Caki2 (cell line): ENCODE results near the gene ARPC4. TPM values are rescaled to one million over a fixed set of nuclear protein-coding genes. Genes with fewer than 3 reads are reported as not detected.
A peak's percentile ranks its signal among the peaks of the same experiment; 100 is the strongest.
"Not testable (repeated sequence)": the region's sequence is repeated elsewhere in the genome, so short reads cannot be mapped to it uniquely, and the experiment has no call there.

Experiments
- DNase-seq: peaks from one replicate; pipeline ENCODE4 v3.0.0-alpha.2; 2015; ENCODE audit warnings: low read depth
- in situ Hi-C: cut with HindIII; loops from 2 replicates; pipeline ENCODE4 v1.10.0; 2016; ENCODE audit warnings: low sequenced_read_pairs, low pct_unique_long_range_greater_than_20kb, mixed read lengths
- total RNA-seq: library from RNA; depleted of rRNA; stranded (reverse); fragments of >200 nt; shearing (Covaris generic); gene quantifications from 2 replicates; pipeline ENCODE4 v1.2.3, GENCODE V29; 2014; ENCODE audit warnings: low replicate concordance; rRNA removed

The ARPC4 gene
- total RNA-seq, 1 experiment from 2014 or later: 238 TPM

DNA sequence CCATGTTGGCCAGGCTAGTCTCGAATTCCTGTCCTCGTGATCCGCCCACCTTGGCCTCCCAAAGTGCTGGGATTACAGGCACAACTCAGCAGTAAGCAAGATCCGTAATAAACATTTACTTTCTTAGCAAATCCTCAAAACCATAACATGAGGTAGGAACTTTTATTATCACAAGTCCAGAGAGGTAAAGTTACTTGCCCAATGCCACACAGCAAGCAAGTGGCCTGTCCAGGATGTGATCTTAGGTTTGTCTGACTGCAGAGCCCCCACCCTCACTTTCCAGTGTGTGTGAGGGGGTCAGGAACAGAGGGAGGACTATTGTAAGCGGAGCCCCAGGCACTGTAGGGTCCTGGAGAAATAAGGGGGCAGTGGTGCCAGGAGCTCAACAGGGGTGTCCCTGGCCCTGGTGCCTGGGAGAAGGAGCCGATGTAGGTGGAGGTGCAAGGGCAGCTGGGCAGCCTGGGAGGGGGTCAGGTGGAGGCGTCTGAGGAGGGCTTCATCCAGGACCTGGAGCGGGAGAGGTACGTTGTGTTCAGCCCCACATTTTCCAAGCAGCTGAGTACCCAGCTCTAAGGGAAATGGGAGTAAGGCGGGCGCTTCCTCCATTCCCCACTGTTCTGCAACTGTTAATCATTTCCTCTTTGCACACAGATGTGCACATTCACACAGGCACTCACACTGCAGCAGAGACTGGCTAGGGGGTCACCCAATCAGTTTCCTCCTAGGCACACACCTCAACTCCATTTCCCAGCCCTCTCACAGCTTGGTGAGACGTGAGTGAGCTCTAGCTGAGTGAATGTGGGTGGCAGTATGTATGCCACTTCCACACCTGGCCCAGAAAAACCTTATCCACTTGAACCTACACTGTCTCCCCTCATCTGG lies 45.1 kb downstream of the ARPC4 start:
- in situ Hi-C loops: no loop called here
- no peak for DNase-seq

DNA sequence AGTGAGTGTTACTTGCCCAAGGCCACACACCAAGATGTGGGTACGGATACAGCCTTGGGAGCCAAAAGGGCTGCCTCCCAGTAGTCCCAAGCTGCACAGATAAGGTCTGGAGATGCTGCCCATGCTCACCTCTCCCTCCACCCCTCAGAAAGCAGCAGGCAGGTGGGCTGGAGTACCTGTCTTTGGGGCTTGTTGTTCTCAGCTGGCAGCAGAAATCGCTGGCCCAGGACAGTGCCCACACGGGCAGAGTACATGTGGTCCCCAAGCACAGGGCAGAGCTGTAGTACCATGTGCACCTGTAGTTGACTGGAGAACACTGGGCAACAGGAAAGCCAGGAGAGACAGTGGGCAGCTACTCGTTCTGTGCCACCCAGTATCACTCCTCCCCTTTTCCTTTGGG lies 46.0 kb downstream of the ARPC4 start:
- DNase-seq: no peak
- in situ Hi-C loops: no loop called here

DNA sequence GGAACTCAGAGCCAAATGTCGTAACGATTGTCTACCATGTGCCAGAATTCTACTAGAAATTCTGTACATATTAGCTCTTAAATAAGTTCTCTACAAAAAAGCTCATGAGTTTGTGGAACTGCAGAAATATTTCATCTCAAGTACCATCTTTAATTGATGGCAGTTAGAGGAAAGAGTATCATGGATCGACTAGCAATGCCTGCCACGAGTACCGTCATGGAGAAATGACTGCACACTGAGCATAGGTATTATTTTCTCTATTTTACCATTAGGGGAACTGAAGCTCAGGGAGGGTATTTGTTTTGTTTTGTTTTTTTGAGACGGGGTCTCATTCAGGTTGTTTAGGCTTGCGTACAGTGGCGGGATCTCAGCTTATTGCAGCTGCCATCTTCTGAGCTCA lies 48.1 kb downstream of the ARPC4 start:
- no peak for DNase-seq
- in situ Hi-C loops: no loop called here

DNA sequence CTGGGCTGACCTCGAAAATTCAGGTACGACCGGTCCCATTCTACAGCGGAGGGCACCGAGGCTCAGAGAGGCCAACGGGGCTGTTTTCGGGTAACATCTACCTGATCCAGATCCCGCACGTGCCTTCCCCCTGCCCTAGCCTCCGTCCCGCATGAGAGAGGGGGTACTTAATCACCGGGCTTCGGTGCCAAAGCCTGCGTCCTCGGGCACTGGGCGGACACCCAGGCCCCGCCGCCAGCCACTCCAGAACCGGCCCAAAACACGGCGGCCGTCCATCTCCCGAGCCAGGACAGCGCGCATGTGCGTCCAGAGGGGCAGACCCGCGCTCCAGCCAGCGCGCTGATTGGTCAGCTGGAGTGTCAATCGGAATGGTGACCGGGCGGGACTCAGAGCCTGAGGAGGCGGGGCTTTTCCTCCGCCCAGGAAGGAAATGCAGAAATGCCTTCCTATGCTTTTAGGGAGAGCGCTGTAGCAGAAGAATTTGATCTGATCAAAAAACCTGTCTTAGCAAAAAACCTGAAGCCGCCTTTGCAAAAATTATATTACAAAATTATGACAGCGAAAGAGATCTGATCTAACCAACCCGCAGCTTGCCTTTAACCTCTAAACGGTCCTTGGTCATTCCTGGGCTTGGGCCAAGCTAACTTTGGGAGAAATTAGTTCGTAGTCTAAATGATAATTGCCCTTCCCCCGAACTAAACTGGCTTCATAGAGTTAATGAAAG lies 51.0 kb downstream of the ARPC4 start, which contains the start of gene RPUSD3:
Gene RPUSD3, minus strand, starts transcription at position 294 of the 724 bp plus-strand sequence. Its CDS starts 18 bp downstream, at position 276.
- peak; percentile 86 for DNase-seq
- in situ Hi-C loops: no loop called here

DNA sequence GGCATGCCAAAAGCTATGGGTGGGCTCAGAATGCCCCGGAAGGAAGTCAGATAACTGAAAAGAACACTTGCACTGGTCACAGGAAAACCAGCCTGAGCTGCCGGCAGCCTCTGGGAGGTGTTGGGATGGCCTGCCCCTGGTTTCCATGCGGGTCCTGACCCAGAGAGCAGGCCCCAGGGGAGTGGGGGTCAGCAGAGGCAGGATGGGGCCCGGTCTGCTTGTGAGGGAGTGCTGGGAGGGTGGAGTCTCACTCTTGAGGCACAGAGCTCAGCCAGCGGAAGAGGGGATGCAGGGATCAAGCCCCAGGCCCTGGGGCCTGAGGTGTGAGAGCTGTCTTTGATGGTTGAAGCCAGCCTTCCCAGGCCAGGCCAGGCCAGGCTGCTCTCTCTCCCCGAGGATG lies 53.3 kb downstream of the ARPC4 start:
- no peak for DNase-seq

DNA sequence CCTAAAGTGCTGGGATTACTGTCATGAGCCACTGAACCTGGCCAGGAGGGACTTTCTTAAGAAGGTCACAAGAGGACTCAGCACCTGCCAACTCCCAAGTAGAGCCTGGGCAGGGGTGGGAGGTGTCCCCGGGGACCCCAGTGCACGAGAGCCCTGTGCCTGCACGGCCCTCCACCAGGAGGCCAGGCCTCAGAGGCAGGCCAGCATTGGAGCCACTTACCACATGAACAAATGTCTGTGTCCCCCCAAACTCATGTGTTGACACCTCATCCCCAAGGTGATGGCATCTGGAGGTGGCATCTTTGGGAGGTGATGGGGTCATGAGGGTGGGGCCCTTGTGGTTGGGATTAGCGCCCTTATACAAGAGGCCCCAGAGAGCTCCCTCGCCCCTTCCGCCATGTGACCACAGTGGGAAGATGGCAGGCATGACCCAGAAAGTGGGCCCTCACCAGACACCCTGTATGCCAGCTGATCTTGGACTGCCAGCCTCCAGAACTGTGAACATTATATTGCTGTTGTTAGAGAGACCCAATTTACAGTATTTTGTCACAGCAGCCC lies 54.1 kb downstream of the ARPC4 start:
- DNase-seq: no peak
- in situ Hi-C loops: no loop called here

More for the DNA sequence above, 53.3 kb downstream of the ARPC4 start:
- in situ Hi-C loops: no loop called here

DNA sequence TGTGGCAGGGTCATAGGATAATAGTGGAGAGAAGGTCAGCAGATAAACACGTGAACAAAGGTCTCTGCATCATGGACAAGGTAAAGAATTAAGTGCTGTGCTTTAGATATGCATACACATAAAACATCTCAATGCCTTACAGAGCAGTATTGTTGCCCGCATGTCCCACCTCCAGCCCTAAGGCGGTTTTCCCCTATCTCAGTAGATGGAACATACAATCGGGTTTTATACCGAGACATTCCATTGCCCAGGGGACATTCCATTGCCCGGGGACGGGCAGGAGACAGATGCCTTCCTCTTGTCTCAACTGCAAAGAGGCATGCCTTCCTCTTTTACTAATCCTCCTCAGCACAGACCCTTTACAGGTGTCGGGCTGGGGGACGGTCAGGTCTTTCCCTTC lies 55.0 kb downstream of the ARPC4 start:
- in situ Hi-C loops, DNase-seq: not testable (repeated sequence)

DNA sequence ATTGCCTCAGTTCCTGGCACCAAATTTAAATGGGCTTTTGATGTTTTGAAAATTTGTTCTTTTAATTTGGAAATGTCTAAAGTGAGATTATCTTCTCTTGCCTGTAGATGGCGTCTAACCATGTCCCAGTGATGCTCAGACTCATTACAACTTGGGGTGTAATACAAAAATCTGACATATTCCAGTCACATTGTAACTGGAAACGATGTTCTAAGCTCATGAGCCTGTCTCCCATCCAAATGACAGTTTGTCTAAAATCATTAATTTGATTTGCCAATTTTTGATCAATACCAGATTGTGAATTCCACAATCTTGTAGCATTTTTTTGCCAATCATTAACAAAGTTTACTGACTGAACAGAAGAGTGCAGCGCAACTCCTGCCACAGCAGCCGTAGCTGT lies 56.0 kb downstream of the ARPC4 start:
- DNase-seq: peak; percentile 22
- in situ Hi-C loops: not testable (repeated sequence)

DNA sequence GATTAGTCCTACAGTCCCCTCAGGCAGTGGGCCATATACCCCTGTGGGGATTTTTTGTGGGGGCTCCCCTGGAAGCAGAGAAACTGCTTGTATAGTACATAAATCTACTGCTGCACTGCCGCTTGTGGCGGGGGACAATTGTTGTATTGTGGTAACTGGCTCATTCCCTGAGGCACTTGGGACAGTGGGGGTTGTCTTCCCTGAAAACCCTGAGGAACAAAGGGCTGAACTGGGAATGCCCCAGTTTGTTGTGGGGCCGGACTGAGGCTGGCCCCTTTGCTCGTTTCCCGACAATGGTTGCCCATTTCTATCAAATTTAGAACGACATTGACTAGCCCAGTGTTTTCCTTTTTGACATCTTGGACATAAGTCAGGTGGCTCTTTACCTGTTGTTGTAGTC lies 58.5 kb downstream of the ARPC4 start:
- in situ Hi-C loops, DNase-seq: not testable (repeated sequence)

DNA sequence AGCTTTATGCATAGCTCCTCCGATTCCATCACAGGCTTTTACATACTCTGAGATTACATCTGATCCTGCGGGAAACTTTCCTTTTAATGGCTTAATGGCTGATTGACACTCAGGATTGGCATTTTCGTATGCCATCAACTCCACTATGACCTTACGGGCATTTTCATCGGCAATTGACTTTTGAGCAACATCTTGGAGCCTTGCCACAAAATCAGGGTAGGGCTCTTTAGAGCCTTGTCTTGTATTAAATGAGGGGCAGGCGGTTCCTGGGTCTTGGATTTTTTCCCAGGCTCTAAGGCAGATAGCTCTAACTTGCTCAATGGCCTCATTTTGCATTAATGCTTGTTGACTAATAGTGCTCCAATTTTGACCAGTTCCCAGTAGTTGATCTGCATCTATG lies 59.0 kb downstream of the ARPC4 start:
- in situ Hi-C loops, DNase-seq: not testable (repeated sequence)

DNA sequence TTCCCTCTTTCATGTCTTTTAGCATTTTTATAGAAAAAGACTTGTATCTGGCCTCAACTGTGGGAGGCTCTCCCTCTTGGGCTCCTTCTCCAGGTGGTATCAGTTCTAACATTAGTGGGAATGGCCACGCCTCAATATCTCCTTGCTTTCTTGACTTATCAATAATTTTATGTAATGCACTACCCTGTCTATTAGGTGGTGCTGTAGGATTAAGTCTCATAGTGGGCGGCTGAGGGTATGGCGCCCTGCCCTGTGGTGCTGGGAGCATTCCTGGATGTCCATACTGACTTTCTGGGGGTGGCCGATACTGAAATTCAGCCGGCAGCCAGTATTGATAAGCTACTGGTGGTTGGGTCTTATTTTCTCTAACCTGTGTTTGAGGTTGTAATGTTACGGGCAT lies 59.6 kb downstream of the ARPC4 start:
- no peak for DNase-seq

DNA sequence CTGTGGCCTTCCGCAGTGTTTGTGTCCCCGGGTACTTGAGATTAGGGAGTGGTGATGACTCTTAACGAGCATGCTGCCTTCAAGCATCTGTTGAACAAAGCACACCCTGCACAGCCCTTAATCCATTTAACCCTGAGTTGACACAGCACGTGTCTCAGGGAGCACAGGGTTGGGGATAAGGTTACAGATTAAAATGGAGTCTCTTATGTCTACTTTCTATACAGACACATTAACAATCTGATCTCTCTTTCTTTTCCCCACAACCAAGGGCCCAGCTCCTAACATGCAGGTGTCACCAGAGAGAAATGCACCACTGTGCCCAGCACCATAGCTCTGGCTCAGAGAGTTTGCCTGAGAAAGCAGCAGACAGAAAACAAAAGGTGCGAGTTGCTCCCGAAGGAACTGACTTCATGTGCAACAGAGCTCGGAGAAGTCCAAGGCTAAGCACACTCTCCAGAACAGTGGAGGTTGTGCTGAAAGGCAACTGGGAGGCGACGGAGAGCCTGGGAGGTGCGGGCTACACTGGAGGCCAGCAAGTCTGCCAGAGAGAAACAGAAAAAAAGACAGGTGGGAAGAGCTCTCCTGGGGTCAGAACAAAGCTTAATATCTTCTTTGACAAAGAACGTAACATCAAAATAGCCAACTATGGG lies 61.5 kb downstream of the ARPC4 start:
- DNase-seq, in situ Hi-C loops: not testable (repeated sequence)

More for the DNA sequence above, 59.6 kb downstream of the ARPC4 start:
- in situ Hi-C loops: no loop called here

DNA sequence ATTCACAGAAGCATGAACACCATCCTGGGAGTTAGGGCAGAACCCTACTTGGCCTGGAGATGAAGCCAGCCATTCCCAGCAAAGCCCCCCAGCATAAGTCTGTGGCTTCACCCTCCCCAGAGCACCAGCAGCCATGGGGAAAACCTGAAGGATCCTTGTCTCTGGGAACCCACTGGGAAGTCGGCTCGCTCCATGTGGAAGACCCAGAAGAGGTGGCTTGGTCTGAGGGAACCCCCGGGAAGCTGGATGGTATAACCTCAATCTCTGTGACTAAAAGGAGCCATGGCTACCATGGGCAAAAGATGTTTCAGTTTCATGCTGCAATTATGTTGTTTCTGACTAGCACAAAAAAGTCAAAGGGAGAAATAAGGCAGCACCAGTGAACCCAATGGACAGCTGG lies 62.7 kb downstream of the ARPC4 start:
- DNase-seq: no peak
- in situ Hi-C loops: no loop called here

Other genes with a start within 250 kb of the ARPC4 start
- not detected in 2 replicates for gene LHFPL4, start 239.3 kb upstream of the ARPC4 start, total RNA-seq
- 17.7 and 28.7 TPM in 2 replicates for gene MTMR14, start 143.6 kb upstream of the ARPC4 start, total RNA-seq
- not detected in 2 replicates for gene CPNE9, start 89.2 kb upstream of the ARPC4 start, total RNA-seq
- gene BRPF1, start 61.3 kb upstream of the ARPC4 start, total RNA-seq: 5.6 and 6.5 TPM in 2 replicates
- 21.7 and 29.7 TPM in 2 replicates for gene OGG1, start 43.1 kb upstream of the ARPC4 start, total RNA-seq
- gene CAMK1, start 23.1 kb upstream of the ARPC4 start, total RNA-seq: 33.6 and 43.0 TPM in 2 replicates
- gene TADA3, start 609 bp upstream of the ARPC4 start, total RNA-seq: 86.1 and 95.9 TPM in 2 replicates
- gene TTLL3, start 17.2 kb downstream of the ARPC4 start, total RNA-seq: 1.4 and 6.6 TPM in 2 replicates
- 22.3 and 43.5 TPM in 2 replicates for gene RPUSD3, start 50.9 kb downstream of the ARPC4 start, total RNA-seq
- not detected in 2 replicates for gene CIDEC, start 87.2 kb downstream of the ARPC4 start, total RNA-seq
- 19.7 and 36.5 TPM in 2 replicates for gene JAGN1, start 97.5 kb downstream of the ARPC4 start, total RNA-seq
- gene IL17RE, start 109.8 kb downstream of the ARPC4 start, total RNA-seq: not detected in 2 replicates
- 24.5 and 51.8 TPM in 2 replicates for gene IL17RC, start 124.0 kb downstream of the ARPC4 start, total RNA-seq
- 12.7 and 22.6 TPM in 2 replicates for gene CRELD1, start 140.8 kb downstream of the ARPC4 start, total RNA-seq
- 0.20 and 1.2 TPM in 2 replicates for gene PRRT3, start 159.3 kb downstream of the ARPC4 start, total RNA-seq
- 44.0 and 48.3 TPM in 2 replicates for gene EMC3, start 193.8 kb downstream of the ARPC4 start, total RNA-seq
- 13.6 and 30.9 TPM in 2 replicates for gene FANCD2, start 233.4 kb downstream of the ARPC4 start, total RNA-seq